IMR-90 (cell line): ENCODE data around the gene AP2M1. TPM values are rescaled to one million over a fixed set of nuclear protein-coding genes. Genes with fewer than 3 reads are reported as not detected.
A peak's percentile ranks its signal among the peaks of the same experiment; 100 is the strongest.

Experiments
- ATAC-seq: fragments of 200-7000 bp; cut with Tn5 transposase; 2 replicates; pipeline ENCODE4 v1.9.1; 2020; ENCODE audit warnings: low read depth, mild to moderate bottlenecking, moderate library complexity
- BruUV-seq: library from RNA; stranded (reverse); fragments of 400-500 nt; replicated peaks from 2 replicates; lab custom pipeline; 2021; lab: Mats Ljungman, UMichigan
- CTCF ChIA-PET: fragments of 300-600 bp; formaldehyde crosslinking; extraction: SDS; loops from one replicate; lab custom pipeline; 2021; ENCODE audit warnings: antibody characterized with exemption; lab: Yijun Ruan, JAX
- POLR2A ChIA-PET: fragments of 300-600 bp; sonication (Branson Sonifier 250); formaldehyde crosslinking; loops from one replicate; lab custom pipeline; 2022; ENCODE audit warnings: antibody characterized with exemption; ENCODE audit not compliant: unreplicated experiment; lab: Charles Lee
- DNase-seq: peaks from one replicate; pipeline ENCODE4 v3.0.0; 2013
- H2AFZ ChIP-seq: replicated peaks from 2 replicates; pipeline ENCODE3; 2013; ENCODE audit warnings: low read length, mild to moderate bottlenecking; ENCODE audit not compliant: poor library complexity
- H2AK5ac ChIP-seq: 2 replicates; pipeline ENCODE4 v1.6.1; 2013; ENCODE audit warnings: low read depth, low read length, inconsistent platforms
- H2AK9ac ChIP-seq: replicated peaks from 2 replicates; pipeline ENCODE3; 2013; ENCODE audit warnings: mild to moderate bottlenecking, low read depth, low read length, moderate library complexity; ENCODE audit not compliant: poor library complexity
- H2BK120ac ChIP-seq: 2 replicates; pipeline ENCODE4 v1.6.1; 2013; ENCODE audit warnings: low read depth, low read length, inconsistent platforms
- H2BK15ac ChIP-seq: 3 replicates; pipeline ENCODE4 v1.6.1; 2013; ENCODE audit warnings: low read depth, low read length, inconsistent platforms
- H2BK20ac ChIP-seq: 2 replicates; pipeline ENCODE4 v1.6.1; 2013; ENCODE audit warnings: low read depth, mild to moderate bottlenecking, inconsistent platforms, low read length, moderate library complexity
- H2BK5ac ChIP-seq: 2 replicates; pipeline ENCODE4 v1.6.1; 2013; ENCODE audit warnings: mild to moderate bottlenecking, low read depth, low read length, inconsistent platforms; ENCODE audit not compliant: poor library complexity, severe bottlenecking
- H3K14ac ChIP-seq: replicated peaks from 2 replicates; pipeline ENCODE4 v1.6.1; 2013; ENCODE audit warnings: low read depth, low read length, inconsistent platforms
- H3K18ac ChIP-seq: 2 replicates; pipeline ENCODE4 v1.6.1; 2013; ENCODE audit warnings: low read depth, low read length, control low read depth
- H3K23ac ChIP-seq: 2 replicates; pipeline ENCODE4 v1.6.1; 2013; ENCODE audit warnings: low read depth, low read length, inconsistent platforms
- H3K27ac ChIP-seq: 2 replicates; pipeline ENCODE4 v1.5.1; 2013; ENCODE audit warnings: mild to moderate bottlenecking, control low read depth, low read length; ENCODE audit not compliant: insufficient read depth
- H3K27me3 ChIP-seq: 2 replicates; pipeline ENCODE4 v1.6.1; 2013; ENCODE audit warnings: low read length; ENCODE audit not compliant: control insufficient read depth, insufficient read depth
- H3K36me3 ChIP-seq: 2 replicates; pipeline ENCODE4 v1.6.1; 2013; ENCODE audit warnings: low read length, mixed read lengths; ENCODE audit not compliant: control insufficient read depth, insufficient read depth
- H3K4ac ChIP-seq: 2 replicates; pipeline ENCODE4 v1.6.1; 2013; ENCODE audit warnings: low read depth, low read length, inconsistent platforms
- H3K4me1 ChIP-seq: 2 replicates; pipeline ENCODE4 v1.6.1; 2013; ENCODE audit warnings: low read length, mixed read lengths; ENCODE audit not compliant: control insufficient read depth, insufficient read depth
- H3K4me2 ChIP-seq: 2 replicates; pipeline ENCODE4 v1.6.1; 2013; ENCODE audit warnings: low read depth, mild to moderate bottlenecking, control low read depth, low read length, moderate library complexity
- H3K4me3 ChIP-seq: 2 replicates; pipeline ENCODE4 v1.5.1; 2013; ENCODE audit warnings: low read depth, mild to moderate bottlenecking, control low read depth, low read length, moderate library complexity; ENCODE audit not compliant: insufficient read depth
- H3K56ac ChIP-seq: 2 replicates; pipeline ENCODE4 v1.6.1; 2013; ENCODE audit warnings: low read length, inconsistent platforms; ENCODE audit not compliant: insufficient read depth; ENCODE audit errors: extremely low read depth
- H3K79me1 ChIP-seq, 2 experiments: 2 replicates each; pipeline ENCODE4 v1.6.1; 2013; ENCODE audit warnings: low read length in 2 of 2, inconsistent platforms in 1 of 2, low read depth in 1 of 2
- H3K9ac ChIP-seq: 2 replicates; pipeline ENCODE4 v1.6.1; 2013; ENCODE audit warnings: low read depth, low read length, control low read depth
- H3K9me1 ChIP-seq: 2 replicates; pipeline ENCODE4 v1.6.1; 2013; ENCODE audit warnings: low read length, inconsistent platforms; ENCODE audit not compliant: insufficient read depth
- H3K9me3 ChIP-seq: 2 replicates; pipeline ENCODE4 v1.6.1; 2013; ENCODE audit warnings: low read length; ENCODE audit not compliant: control insufficient read depth, insufficient read depth
- H4K20me1 ChIP-seq: 2 replicates; pipeline ENCODE4 v1.6.1; 2013; ENCODE audit warnings: low read length, inconsistent platforms; ENCODE audit not compliant: insufficient read depth
- H4K5ac ChIP-seq: 2 replicates; pipeline ENCODE4 v1.6.1; 2013; ENCODE audit warnings: mild to moderate bottlenecking, low read depth, low read length, control low read depth
- H4K8ac ChIP-seq, 2 experiments: 2 replicates each; pipeline ENCODE4 v1.6.1; 2013; ENCODE audit warnings: low read depth in 2 of 2, low read length in 2 of 2, control low read depth in 1 of 2, inconsistent platforms in 1 of 2
- H4K91ac ChIP-seq: 2 replicates; pipeline ENCODE4 v1.6.1; 2013; ENCODE audit warnings: low read depth, low read length, inconsistent platforms; ENCODE audit not compliant: insufficient read depth
- BHLHE40 ChIP-seq: fragments of 150-350 bp; IDR thresholded peaks from 2 replicates; pipeline ENCODE4 v1.6.1; 2016; ENCODE audit warnings: mild to moderate bottlenecking, low read depth, low read length
- CEBPB ChIP-seq: IDR thresholded peaks from 2 replicates; pipeline ENCODE4 v1.6.1; 2012; ENCODE audit warnings: low read depth, low read length, improper control_type of control experiment
- CHD1 ChIP-seq: IDR thresholded peaks from 2 replicates; pipeline ENCODE4 v1.6.1; 2012; ENCODE audit warnings: low read depth, low read length, improper control_type of control experiment
- CTCF ChIP-seq: conservative IDR thresholded peaks from 2 replicates; pipeline ENCODE4 v1.5.1; 2012; ENCODE audit warnings: mild to moderate bottlenecking, low read depth, low read length, improper control_type of control experiment
- ELK1 ChIP-seq: fragments of 150-350 bp; IDR thresholded peaks from 2 replicates; pipeline ENCODE4 v1.6.1; 2016; ENCODE audit warnings: low read depth, mild to moderate bottlenecking, low read length, moderate library complexity, borderline replicate concordance
- FOS ChIP-seq: fragments of 150-350 bp; IDR thresholded peaks from 2 replicates; pipeline ENCODE4 v1.6.1; 2016; ENCODE audit warnings: low read depth, low read length
- MAFK ChIP-seq: IDR thresholded peaks from 2 replicates; pipeline ENCODE4 v1.6.1; 2012; ENCODE audit warnings: low read depth, low read length, improper control_type of control experiment
- MAZ ChIP-seq: IDR thresholded peaks from 2 replicates; pipeline ENCODE4 v1.6.1; 2012; ENCODE audit warnings: low read depth, mild to moderate bottlenecking, low read length, improper control_type of control experiment, moderate library complexity, borderline replicate concordance
- MXI1 ChIP-seq: IDR thresholded peaks from 2 replicates; pipeline ENCODE4 v1.6.1; 2012; ENCODE audit warnings: low read depth, mild to moderate bottlenecking, low read length, moderate library complexity, borderline replicate concordance
- NFE2L2 ChIP-seq: fragments of 150-350 bp; IDR thresholded peaks from 2 replicates; pipeline ENCODE4 v1.6.1; 2016; ENCODE audit warnings: low read depth, mild to moderate bottlenecking, low read length
- POLR2A ChIP-seq: IDR thresholded peaks from 2 replicates; pipeline ENCODE4 v1.6.1; 2012; ENCODE audit warnings: mild to moderate bottlenecking, low read depth, low read length
- RAD21 ChIP-seq: IDR thresholded peaks from 2 replicates; pipeline ENCODE4 v1.6.1; 2012; ENCODE audit warnings: low read length, improper control_type of control experiment
- RCOR1 ChIP-seq: IDR thresholded peaks from 2 replicates; pipeline ENCODE4 v1.6.1; 2012; ENCODE audit warnings: mild to moderate bottlenecking, low read length, improper control_type of control experiment; ENCODE audit not compliant: insufficient replicate concordance
- RFX5 ChIP-seq: IDR thresholded peaks from 2 replicates; pipeline ENCODE4 v1.8.0; 2012; ENCODE audit warnings: low read depth, mild to moderate bottlenecking, low read length, moderate library complexity
- SMC3 ChIP-seq: fragments of 150-350 bp; IDR thresholded peaks from 2 replicates; pipeline ENCODE4 v1.6.1; 2016; ENCODE audit warnings: low read depth, mild to moderate bottlenecking, antibody characterized with exemption, low read length, moderate library complexity
- WGBS, 2 experiments: methylation state at CpG; one replicate each; pipeline versions ENCODE4 v1.1.5 to v1.1.7; 2013; ENCODE audit warnings: missing lambda C conversion rate in 2 of 2; ENCODE audit not compliant: insufficient read length in 1 of 2; ENCODE audit errors: extremely low coverage in 2 of 2; 5-methylcytosine and 5-hydroxymethylcytosine counted together
- dilution Hi-C: fragments of 300-500 bp; cut with HindIII; formaldehyde crosslinking; loops from one replicate; pipeline ENCODE4 v1.14.3; 2018; ENCODE audit warnings: low sequenced_read_pairs; ENCODE audit not compliant: unreplicated experiment
- in situ Hi-C: fragments of 300-500 bp; cut with MboI; formaldehyde crosslinking; loops from 3 replicates; pipeline ENCODE4 v1.14.3; 2019; ENCODE audit warnings: low sequenced_read_pairs, inconsistent platforms, mixed read lengths
- intact Hi-C: fragments of 100-400 bp; cut with micrococcal nuclease; formaldehyde crosslinking; loops from 2 replicates; pipeline ENCODE4 v1.10.0; 2022
- polyA plus RNA-seq, 3 experiments: library from polyadenylated mRNA; depleted of rRNA; stranded (reverse); fragments of >200 nt; gene quantifications; 2 replicates each; pipeline ENCODE4 v1.2.3, GENCODE V29; 2012; ENCODE audit warnings: low replicate concordance in 1 of 3
- total RNA-seq: library from RNA; depleted of rRNA; stranded (reverse); fragments of >200 nt; gene quantifications from 2 replicates; pipeline ENCODE4 v1.2.3, GENCODE V29; 2012
- TF ChIP-seq, protein P1 (sequence below): fragments of 150-350 bp; IDR thresholded peaks from 2 replicates; pipeline ENCODE4 v1.6.1; 2017; ENCODE audit warnings: mild to moderate bottlenecking, antibody characterized with exemption, low read length, low read depth

The AP2M1 gene
- total and polyA plus RNA-seq, 2 of the 4 experiments (the other 2 are of a cell fraction), result 876 to 1,065 TPM

DNA sequence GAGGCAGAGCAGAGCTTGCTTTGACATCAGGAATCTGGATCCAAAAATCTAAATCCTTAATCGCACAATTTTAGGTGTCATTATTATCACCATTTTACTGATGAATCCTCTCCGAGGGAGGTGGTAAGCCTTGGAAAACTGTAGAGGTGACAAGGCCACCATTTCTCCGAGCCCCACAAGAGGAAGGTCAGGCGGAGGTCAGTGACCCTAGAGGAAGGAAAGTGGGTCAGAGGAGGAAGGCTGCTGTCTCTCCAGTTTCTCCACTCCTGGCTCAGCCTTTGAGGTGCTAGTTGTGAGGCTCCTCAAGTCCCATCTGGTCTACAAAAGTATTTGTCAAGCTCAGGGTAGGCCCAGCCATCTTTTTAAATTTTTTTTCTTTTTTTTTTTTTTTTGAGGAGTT lies 16.3 kb upstream of the AP2M1 start:
- H2AK5ac ChIP-seq, result no peak overlapping the region
- in situ Hi-C loops (no loop called here), intact Hi-C loops (no loop called here), dilution Hi-C loops (no loop called here)
- H3K27ac ChIP-seq, result no peak overlapping the region
- H4K91ac ChIP-seq, result no peak overlapping the region
- no peaks in the 10 kb centered on the region for H3K27me3 ChIP-seq
- peaks cover 17% of the 10 kb centered on the region; the same call in 1 of the 2 replicates for H3K9me1 ChIP-seq
- ATAC-seq (no peak), DNase-seq (no peak)
- H3K4me1 ChIP-seq, result peaks cover 16% of the 10 kb centered on the region
- H3K14ac ChIP-seq, result no peak overlapping the region
- H2BK5ac ChIP-seq, result no peak overlapping the region
- H2BK15ac ChIP-seq, result no peak overlapping the region
- no peak overlapping the region for H4K5ac ChIP-seq
- H3K36me3 ChIP-seq, result peaks cover 14% of the 10 kb centered on the region
- H2BK120ac ChIP-seq, result no peak overlapping the region
- no peak overlapping the region for H3K56ac ChIP-seq
- H3K23ac ChIP-seq, result peak overlapping the region; percentile 13; the same call in 1 of the 2 replicates
- peaks cover 70% of the 10 kb centered on the region for H4K20me1 ChIP-seq
- no peak overlapping the region for H2AK9ac ChIP-seq
- no peak overlapping the region for H2AFZ ChIP-seq
- H2BK20ac ChIP-seq, result no peak overlapping the region
- no peak overlapping the region for H4K8ac ChIP-seq
- ChIA-PET POLR2A (interaction anchor here (0.6 to 0.7 kb wide), 2 partner anchors 28 to 123 kb away, joined by 4 to 6 read pairs; no protein-coding TSS in a partner anchor), CTCF (interaction anchor here (0.6 kb wide), 1 partner anchor 416 kb away, joined by 3 read pairs; no protein-coding TSS in a partner anchor)
- no peaks in the 10 kb centered on the region for H3K9me3 ChIP-seq
- no CpG with 5 or more reads among the region's 4 CpGs for WGBS, 2 experiments
- 0 out of 2 replicates have a peak overlapping the region, but pooled peaks have one; percentile 5 for H3K4ac ChIP-seq
- H3K79me1 ChIP-seq, result peaks cover 9 to 79% of the 10 kb centered on the region in 2 experiments; a peak in 3 of 4 replicates
- TF ChIP-seq POLR2A, result no peak
- no peak for TF ChIP-seq NFE2L2
- TF ChIP-seq MAZ, result no peak
- TF ChIP-seq RCOR1, result no peak
- no peak for TF ChIP-seq FOS
- TF ChIP-seq BHLHE40, result no peak
- TF ChIP-seq MAFK, result no peak
- TF ChIP-seq RFX5, result no peak
- TF ChIP-seq CTCF, result no peak
- no peak for TF ChIP-seq CEBPB
- no peak for TF ChIP-seq ELK1
- no peak for TF ChIP-seq SMC3
- TF ChIP-seq, protein P1, sequence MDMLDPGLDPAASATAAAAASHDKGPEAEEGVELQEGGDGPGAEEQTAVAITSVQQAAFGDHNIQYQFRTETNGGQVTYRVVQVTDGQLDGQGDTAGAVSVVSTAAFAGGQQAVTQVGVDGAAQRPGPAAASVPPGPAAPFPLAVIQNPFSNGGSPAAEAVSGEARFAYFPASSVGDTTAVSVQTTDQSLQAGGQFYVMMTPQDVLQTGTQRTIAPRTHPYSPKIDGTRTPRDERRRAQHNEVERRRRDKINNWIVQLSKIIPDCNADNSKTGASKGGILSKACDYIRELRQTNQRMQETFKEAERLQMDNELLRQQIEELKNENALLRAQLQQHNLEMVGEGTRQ, result no peak
- TF ChIP-seq RAD21, result no peak
- TF ChIP-seq MXI1, result no peak
- TF ChIP-seq CHD1, result no peak
- H3K9ac ChIP-seq, result no peak overlapping the region
- no peak overlapping the region for H3K18ac ChIP-seq
- no peak overlapping the region for H3K4me3 ChIP-seq
- no peak overlapping the region; the same call in 1 of the 2 replicates for H3K4me2 ChIP-seq
- BruUV-seq, result no TSS peak
